H1 (cell line): ENCODE results near the gene ZDHHC5.

Experiments
- BACH1 ChIP-seq: IDR thresholded peaks from 2 replicates; pipeline ENCODE4 v1.6.1; 2012; ENCODE audit warnings: low read length, improper control_type of control experiment
- EZH2 ChIP-seq: fragments of 200-600 bp; sonication (generic); IDR thresholded peaks from 2 replicates; pipeline ENCODE4 v1.7.1; 2012; ENCODE audit warnings: low read depth, mild to moderate bottlenecking, moderate library complexity, low read length, inconsistent platforms; ENCODE audit not compliant: severe bottlenecking
- POLR2A ChIP-seq, 2 experiments: IDR thresholded peaks; 1 replicate in 1 of 2; 2 replicates in 1 of 2; pipeline ENCODE4 v1.6.1; 2011; ENCODE audit warnings: low read depth in 2 of 2, low read length in 2 of 2, mild to moderate bottlenecking in 2 of 2; ENCODE audit errors: control extremely low read depth in 1 of 2
- POLR2AphosphoS5 ChIP-seq: IDR thresholded peaks from 2 replicates; pipeline ENCODE4 v1.6.1; 2011; ENCODE audit warnings: low read depth, low read length
- RAD21 ChIP-seq, 2 experiments: IDR thresholded peaks in 1 of 2; conservative IDR thresholded peaks in 1 of 2; 2 replicates each; pipeline ENCODE4 v1.6.1; 2011; ENCODE audit warnings: low read depth in 2 of 2, low read length in 2 of 2, improper control_type of control experiment in 1 of 2, inconsistent platforms in 1 of 2, mild to moderate bottlenecking in 1 of 2, moderate library complexity in 1 of 2
- SIN3A ChIP-seq, 2 experiments: IDR thresholded peaks in 1 of 2; conservative IDR thresholded peaks in 1 of 2; 2 replicates each; pipeline ENCODE4 v1.6.1; 2011 to 2012; ENCODE audit warnings: low read length in 2 of 2, improper control_type of control experiment in 1 of 2, low read depth in 1 of 2, mild to moderate bottlenecking in 1 of 2
- TF ChIP-seq, protein P1 (sequence below), 3 experiments: IDR thresholded peaks; 1 replicate in 2 of 3; 2 replicates in 1 of 3; pipeline versions ENCODE4 v1.5.1 to v1.6.1; 2011; ENCODE audit warnings: low read length in 3 of 3, mild to moderate bottlenecking in 3 of 3, inconsistent platforms in 2 of 3, low read depth in 1 of 3, moderate library complexity in 1 of 3; ENCODE audit not compliant: insufficient read depth in 1 of 3; ENCODE audit errors: control extremely low read depth in 1 of 3

- TF ChIP-seq POLR2A (IDR thresholded peaks at IDR 0.05; ENCODE audit: control extremely low read depth in 1 of 2, low read depth in 2 of 2, low read length in 2 of 2) (no peak), SIN3A (conservative IDR thresholded peaks at IDR 0.05 in 1 of 2, IDR thresholded peaks at IDR 0.05 in 1 of 2; ENCODE audit: low read depth in 1 of 2, low read length in 2 of 2) (no peak), RAD21 (IDR thresholded peaks at IDR 0.05 in 1 of 2, conservative IDR thresholded peaks at IDR 0.05 in 1 of 2; ENCODE audit: low read depth in 2 of 2, low read length in 2 of 2) (no peak), POLR2AphosphoS5 (no peak), BACH1 (no peak), EZH2 (no peak)
- TF ChIP-seq, protein P1, sequence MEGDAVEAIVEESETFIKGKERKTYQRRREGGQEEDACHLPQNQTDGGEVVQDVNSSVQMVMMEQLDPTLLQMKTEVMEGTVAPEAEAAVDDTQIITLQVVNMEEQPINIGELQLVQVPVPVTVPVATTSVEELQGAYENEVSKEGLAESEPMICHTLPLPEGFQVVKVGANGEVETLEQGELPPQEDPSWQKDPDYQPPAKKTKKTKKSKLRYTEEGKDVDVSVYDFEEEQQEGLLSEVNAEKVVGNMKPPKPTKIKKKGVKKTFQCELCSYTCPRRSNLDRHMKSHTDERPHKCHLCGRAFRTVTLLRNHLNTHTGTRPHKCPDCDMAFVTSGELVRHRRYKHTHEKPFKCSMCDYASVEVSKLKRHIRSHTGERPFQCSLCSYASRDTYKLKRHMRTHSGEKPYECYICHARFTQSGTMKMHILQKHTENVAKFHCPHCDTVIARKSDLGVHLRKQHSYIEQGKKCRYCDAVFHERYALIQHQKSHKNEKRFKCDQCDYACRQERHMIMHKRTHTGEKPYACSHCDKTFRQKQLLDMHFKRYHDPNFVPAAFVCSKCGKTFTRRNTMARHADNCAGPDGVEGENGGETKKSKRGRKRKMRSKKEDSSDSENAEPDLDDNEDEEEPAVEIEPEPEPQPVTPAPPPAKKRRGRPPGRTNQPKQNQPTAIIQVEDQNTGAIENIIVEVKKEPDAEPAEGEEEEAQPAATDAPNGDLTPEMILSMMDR (IDR thresholded peaks at IDR 0.05; ENCODE audit: control extremely low read depth in 1 of 3, insufficient read depth in 1 of 3, low read depth in 1 of 3, low read length in 3 of 3) = no peak
These were observed 79.0 kb downstream of the ZDHHC5 start for GRCh38 chr11:57746920-57747319.
